Measurements from ENCODE around the gene B3GALT5. TPM values are rescaled to one million over a fixed set of nuclear protein-coding genes. Genes with fewer than 3 reads are reported as not detected.

B3GALT5 gene
- total RNA-seq, 6 experiments from 2014 or later, result 0.06 to 0.26 (median 0.09) TPM

GRCh38 chr21:39668369-39668768 lies 55.6 kb downstream of the B3GALT5 start:
- intact Hi-C loops (cut with DNase I), result no loop called here
- WGBS (ENCODE audit: insufficient coverage, low coverage, low lambda C conversion rate, missing lambda C conversion rate), result 69% methylated on average over 9 of the region's 9 CpGs
- Histone ChIP-seq H3K9me3 (no peaks in the 10 kb centered on the region), H3K27ac (no peak overlapping the region), H3K27me3 (no peaks in the 10 kb centered on the region), H3K36me3 (no peaks in the 10 kb centered on the region), H3K4me3 (no peak overlapping the region), H3K4me1 (no peaks in the 10 kb centered on the region)
- ATAC-seq, result no peak
- TF ChIP-seq CTCF (IDR thresholded peaks at IDR 0.05) (no peak), POLR2A (IDR thresholded peaks at IDR 0.05) (no peak)
- DNase-seq, result no peak

- Histone ChIP-seq H3K9me3 (no peaks in the 10 kb centered on the region), H3K4me1 (no peaks in the 10 kb centered on the region), H3K27ac (no peak overlapping the region), H3K36me3 (no peaks in the 10 kb centered on the region), H3K27me3 (no peaks in the 10 kb centered on the region), H3K4me3 (no peak overlapping the region)
- WGBS (ENCODE audit: insufficient coverage, low coverage, low lambda C conversion rate, missing lambda C conversion rate), result 57% methylated on average over 4 of the region's 9 CpGs
- DNase-seq, result no peak
- no peak for ATAC-seq
- TF ChIP-seq CTCF (IDR thresholded peaks at IDR 0.05) (no peak), POLR2A (IDR thresholded peaks at IDR 0.05) (no peak)
- intact Hi-C loops (cut with DNase I), result no loop called here
These were observed 56.7 kb downstream of the B3GALT5 start for GRCh38 chr21:39669485-39669884.

GRCh38 chr21:39669976-39670661 lies 57.4 kb downstream of the B3GALT5 start:
- H3K27ac ChIP-seq, result no peak overlapping the region
- intact Hi-C loops (cut with DNase I), result no loop called here
- H3K4me1 ChIP-seq, result no peaks in the 10 kb centered on the region
- no peaks in the 10 kb centered on the region for H3K27me3 ChIP-seq
- no peak overlapping the region for H3K4me3 ChIP-seq
- H3K9me3 ChIP-seq, result no peaks in the 10 kb centered on the region
- WGBS (ENCODE audit: insufficient coverage, low coverage, low lambda C conversion rate, missing lambda C conversion rate), result 26% methylated on average over 6 of the region's 8 CpGs
- ATAC-seq, result no peak
- H3K36me3 ChIP-seq, result no peaks in the 10 kb centered on the region
- TF ChIP-seq POLR2A (IDR thresholded peaks at IDR 0.05) (no peak), CTCF (IDR thresholded peaks at IDR 0.05) (no peak)
- DNase-seq, result no peak

GRCh38 chr21:39670701-39671100 lies 58.0 kb downstream of the B3GALT5 start:
- ATAC-seq (no peak), DNase-seq (no peak)
- Histone ChIP-seq H3K36me3 (no peaks in the 10 kb centered on the region), H3K4me3 (no peak overlapping the region), H3K27me3 (no peaks in the 10 kb centered on the region), H3K9me3 (no peaks in the 10 kb centered on the region), H3K4me1 (no peaks in the 10 kb centered on the region), H3K27ac (no peak overlapping the region)
- WGBS (ENCODE audit: insufficient coverage, low coverage, low lambda C conversion rate, missing lambda C conversion rate), result 30% methylated on average over 2 of the region's 2 CpGs
- intact Hi-C loops (cut with DNase I), result no loop called here
- TF ChIP-seq CTCF (IDR thresholded peaks at IDR 0.05) (no peak), POLR2A (IDR thresholded peaks at IDR 0.05) (no peak)
